ENCODE data around the gene SBSN. TPM values are rescaled to one million over a fixed set of nuclear protein-coding genes. Genes with fewer than 3 reads are reported as not detected.
"Not testable (repeated sequence)": the region's sequence is repeated elsewhere in the genome, so short reads cannot be mapped to it uniquely, and the experiment has no call there.

Gene SBSN
- total RNA-seq, 1 experiment from 2014 or later, result 0.11 TPM

GRCh38 chr19:35476149-35476548 is 52.0 kb downstream of the SBSN start:
- DNase-seq (ENCODE audit: low read depth), result no peak

DNA sequence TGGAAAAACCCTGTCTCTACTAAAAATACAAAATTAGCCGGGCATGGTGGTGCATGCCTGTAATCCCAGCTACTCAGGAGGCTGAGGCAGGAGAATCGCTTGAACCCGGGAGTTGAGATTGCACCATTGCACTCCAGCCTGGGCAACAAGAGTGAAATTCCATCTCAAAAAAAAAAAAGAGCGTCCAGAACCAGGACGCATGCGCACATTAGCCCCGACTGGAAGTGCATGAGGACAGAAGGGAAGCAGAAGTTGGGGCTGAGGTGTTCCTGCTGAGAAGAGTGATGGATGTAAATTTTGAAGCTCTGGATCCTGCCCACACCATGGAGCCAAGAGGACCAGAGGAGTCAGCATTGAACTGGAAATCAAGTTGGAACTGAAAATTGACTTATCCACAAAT is 53.5 kb downstream of the SBSN start:
- not testable (repeated sequence) for DNase-seq (ENCODE audit: low read depth)

- no peak for DNase-seq (ENCODE audit: low read depth)
These were observed 54.0 kb downstream of the SBSN start for GRCh38 chr19:35474104-35474503.

Other genes with a start within 250 kb of the SBSN start
- gene HAMP, start 245.8 kb downstream of the SBSN start, total RNA-seq (2014; rRNA removed; shearing (Covaris generic)), result not detected in 2 replicates
- gene MAG, start 236.2 kb downstream of the SBSN start, total RNA-seq (2014; rRNA removed; shearing (Covaris generic)), result not detected in 2 replicates
- not detected in 2 replicates for gene CD22, start 199.1 kb downstream of the SBSN start, total RNA-seq (2014; rRNA removed; shearing (Covaris generic))
- gene FFAR1, start 180.4 kb downstream of the SBSN start, total RNA-seq (2014; rRNA removed; shearing (Covaris generic)), result not detected in 2 replicates
- gene FFAR3, start 169.9 kb downstream of the SBSN start, total RNA-seq (2014; rRNA removed; shearing (Covaris generic)), result not detected in 2 replicates
- gene GPR42, start 157.2 kb downstream of the SBSN start, total RNA-seq (2014; rRNA removed; shearing (Covaris generic)), result not detected in 2 replicates
- not detected in 2 replicates for gene FFAR2, start 80.1 kb downstream of the SBSN start, total RNA-seq (2014; rRNA removed; shearing (Covaris generic))
- gene KRTDAP, start 37.8 kb downstream of the SBSN start, total RNA-seq (2014; rRNA removed; shearing (Covaris generic)), result not detected in 2 replicates
- 38.1 and 54.3 TPM in 2 replicates for gene DMKN, start 14.7 kb downstream of the SBSN start, total RNA-seq (2014; rRNA removed; shearing (Covaris generic))
- not detected in 2 replicates for gene GAPDHS, start 5.1 kb upstream of the SBSN start, total RNA-seq (2014; rRNA removed; shearing (Covaris generic))
- 113 and 114 TPM in 2 replicates for gene TMEM147, start 17.3 kb upstream of the SBSN start, total RNA-seq (2014; rRNA removed; shearing (Covaris generic))
- not detected in 2 replicates for gene ATP4A, start 35.3 kb upstream of the SBSN start, total RNA-seq (2014; rRNA removed; shearing (Covaris generic))
- not detected in 2 replicates for gene PMIS2, start 57.9 kb upstream of the SBSN start, total RNA-seq (2014; rRNA removed; shearing (Covaris generic))
- gene HAUS5, start 84.4 kb upstream of the SBSN start, total RNA-seq (2014; rRNA removed; shearing (Covaris generic)), result 14.9 and 21.3 TPM in 2 replicates
- gene RBM42, start 100.7 kb upstream of the SBSN start, total RNA-seq (2014; rRNA removed; shearing (Covaris generic)), result 129 and 147 TPM in 2 replicates
- not detected in 2 replicates for gene ETV2, start 113.4 kb upstream of the SBSN start, total RNA-seq (2014; rRNA removed; shearing (Covaris generic))
- gene COX6B1, start 120.0 kb upstream of the SBSN start, total RNA-seq (2014; rRNA removed; shearing (Covaris generic)), result 460 and 655 TPM in 2 replicates
- not detected in 2 replicates for gene UPK1A, start 138.2 kb upstream of the SBSN start, total RNA-seq (2014; rRNA removed; shearing (Covaris generic))
- 0.06 TPM in 1 of 2 replicates, not detected in the other for gene ZBTB32, start 176.2 kb upstream of the SBSN start, total RNA-seq (2014; rRNA removed; shearing (Covaris generic))
- 6.3 and 18.6 TPM in 2 replicates for gene KMT2B, start 189.7 kb upstream of the SBSN start, total RNA-seq (2014; rRNA removed; shearing (Covaris generic))
- gene IGFLR1, start 214.1 kb upstream of the SBSN start, total RNA-seq (2014; rRNA removed; shearing (Covaris generic)), result 2.8 and 3.9 TPM in 2 replicates
- 9.6 and 16.7 TPM in 2 replicates for gene U2AF1L4, start 217.1 kb upstream of the SBSN start, total RNA-seq (2014; rRNA removed; shearing (Covaris generic))
- 52.4 and 63.9 TPM in 2 replicates for gene PSENEN, start 217.3 kb upstream of the SBSN start, total RNA-seq (2014; rRNA removed; shearing (Covaris generic))
- 13.3 and 13.8 TPM in 2 replicates for gene LIN37, start 220.3 kb upstream of the SBSN start, total RNA-seq (2014; rRNA removed; shearing (Covaris generic))
- gene HSPB6, start 228.7 kb upstream of the SBSN start, total RNA-seq (2014; rRNA removed; shearing (Covaris generic)), result 0.06 TPM in 1 of 2 replicates, not detected in the other
- 1.6 and 3.2 TPM in 2 replicates for gene PROSER3, start 229.9 kb upstream of the SBSN start, total RNA-seq (2014; rRNA removed; shearing (Covaris generic))
- gene ARHGAP33, start 247.3 kb upstream of the SBSN start, total RNA-seq (2014; rRNA removed; shearing (Covaris generic)), result 7.0 and 9.0 TPM in 2 replicates